Keratinocyte (primary cell): ENCODE measurements around the gene PFN1. TPM values are rescaled to one million over a fixed set of nuclear protein-coding genes. Genes with fewer than 3 reads are reported as not detected.
A peak's percentile ranks its signal among the peaks of the same experiment; 100 is the strongest.

Source experiments
- DNase-seq: peaks from one replicate; pipeline ENCODE4 v3.0.0-alpha.2; 2011; ENCODE audit warnings: low read depth, missing footprints, low spot score
- FAIRE-seq: peaks from 2 replicates; lab custom pipeline; 2011; peaks lifted over from hg19 to GRCh38; lab: Jason Lieb, UNC
- H2AFZ ChIP-seq: 2 replicates; pipeline ENCODE4 v1.6.0; 2012; ENCODE audit warnings: low read length, control low read depth, inconsistent platforms; ENCODE audit not compliant: control insufficient read depth
- H3K27ac ChIP-seq: 2 replicates; pipeline ENCODE4 v1.5.1; 2011; ENCODE audit warnings: low read length; ENCODE audit not compliant: control insufficient read depth, insufficient read depth
- H3K27me3 ChIP-seq: 3 replicates; pipeline ENCODE4 v1.6.0; 2011; ENCODE audit warnings: low read length; ENCODE audit not compliant: control insufficient read depth, insufficient read depth; ENCODE audit errors: extremely low read depth
- H3K36me3 ChIP-seq, 2 experiments: 2 replicates in 1 of 2; 3 replicates in 1 of 2; pipeline ENCODE4 v1.5.1; 2011; ENCODE audit warnings: low read length in 2 of 2, mild to moderate bottlenecking in 1 of 2; ENCODE audit not compliant: control insufficient read depth in 2 of 2, insufficient read depth in 2 of 2; ENCODE audit errors: extremely low read depth in 1 of 2
- H3K4me1 ChIP-seq: 3 replicates; pipeline ENCODE4 v1.5.1; 2011; ENCODE audit warnings: low read length; ENCODE audit not compliant: control insufficient read depth, insufficient read depth; ENCODE audit errors: extremely low read depth
- H3K4me2 ChIP-seq: 3 replicates; pipeline ENCODE4 v1.6.0; 2011; ENCODE audit warnings: low read depth, low read length; ENCODE audit not compliant: control insufficient read depth, insufficient read depth; ENCODE audit errors: extremely low read depth
- H3K4me3 ChIP-seq, 3 experiments: fragments of 200-600 bp in 1 of 3; sonication (generic) in 1 of 3; 2 replicates in 2 of 3; 3 replicates in 1 of 3; pipeline ENCODE4 v1.5.1; 2011 to 2016; ENCODE audit warnings: low read length in 3 of 3, mild to moderate bottlenecking in 3 of 3, control low read depth in 2 of 3, inconsistent platforms in 1 of 3, low read depth in 1 of 3, mixed read lengths in 1 of 3, mixed run types in 1 of 3, moderate library complexity in 1 of 3; ENCODE audit not compliant: control insufficient read depth in 2 of 3, insufficient read depth in 2 of 3; ENCODE audit errors: extremely low read depth in 1 of 3
- H3K79me2 ChIP-seq: 2 replicates; pipeline ENCODE4 v1.6.0; 2012; ENCODE audit warnings: low read length; ENCODE audit not compliant: control insufficient read depth, insufficient read depth
- H3K9ac ChIP-seq: 3 replicates; pipeline ENCODE4 v1.6.0; 2011; ENCODE audit warnings: low read length; ENCODE audit not compliant: control insufficient read depth, insufficient read depth; ENCODE audit errors: extremely low read depth
- H3K9me1 ChIP-seq: 3 replicates; pipeline ENCODE4 v1.6.0; 2011; ENCODE audit warnings: low read length; ENCODE audit not compliant: control insufficient read depth, insufficient read depth; ENCODE audit errors: extremely low read depth
- H3K9me3 ChIP-seq: 2 replicates; pipeline ENCODE4 v1.5.1; 2012; ENCODE audit warnings: low read depth, low read length; ENCODE audit not compliant: control insufficient read depth
- H4K20me1 ChIP-seq: 3 replicates; pipeline ENCODE4 v1.6.0; 2011; ENCODE audit warnings: low read length; ENCODE audit not compliant: control insufficient read depth, insufficient read depth; ENCODE audit errors: extremely low read depth
- CTCF ChIP-seq, 3 experiments: IDR thresholded peaks in 1 of 3; conservative IDR thresholded peaks in 1 of 3; optimal IDR thresholded peaks in 1 of 3; 2 replicates in 2 of 3; 3 replicates in 1 of 3; pipeline versions ENCODE3 to v1.5.1; 2011; ENCODE audit warnings: low read length in 3 of 3, mild to moderate bottlenecking in 3 of 3, moderate library complexity in 2 of 3, control low read depth in 1 of 3, inconsistent platforms in 1 of 3; ENCODE audit not compliant: insufficient read depth in 2 of 3; ENCODE audit errors: extremely low read depth in 1 of 3
- EZH2 ChIP-seq: IDR thresholded peaks from one replicate; pipeline ENCODE4 v1.6.1; 2012; ENCODE audit warnings: inconsistent platforms, mild to moderate bottlenecking, low read length, moderate library complexity
- dilution Hi-C: fragments of 300-500 bp; cut with MboI; formaldehyde crosslinking; loops from one replicate; pipeline ENCODE4 v1.7.0; 2020; ENCODE audit warnings: low sequenced_read_pairs; ENCODE audit not compliant: extremely low pct_ligation_motif_present
- polyA plus RNA-seq, 5 experiments: library from polyadenylated mRNA; depleted of rRNA in 3 of 5; stranded (reverse) in 3 of 5; stranded (forward) in 1 of 5; unstranded in 1 of 5; fragments of >200 nt; gene quantifications; 1 replicate in 1 of 5; 2 replicates in 3 of 5; 3 replicates in 1 of 5; pipeline versions ENCODE4 v1.2.1 to v1.2.3, GENCODE V29; 2011 to 2012; ENCODE audit warnings: missing spikeins in 2 of 5, low read depth in 1 of 5, low replicate concordance in 1 of 5

The PFN1 gene
- polyA plus RNA-seq, 1 donor (not counting 4 experiments of a cell fraction or from before 2014, with no cell fraction given) = 1,435 TPM

- TF ChIP-seq CTCF (optimal IDR thresholded peaks at IDR 0.05 in 1 of 3, IDR thresholded peaks at IDR 0.05 in 1 of 3, conservative IDR thresholded peaks at IDR 0.05 in 1 of 3; ENCODE audit: extremely low read depth in 1 of 3, insufficient read depth in 2 of 3, low read length in 3 of 3) (no peak), EZH2 (no peak)
- peak; percentile 90 for FAIRE-seq
- peak overlapping the region; percentile 43 to 99 (median 97) for H3K4me3 ChIP-seq
These were observed 3.0 kb downstream of the PFN1 start for GRCh38 chr17:4945176-4945943.

GRCh38 chr17:4944554-4945175 lies 3.7 kb downstream of the PFN1 start:
- Histone ChIP-seq H3K36me3 (peaks cover 27 to 34% of the 10 kb centered on the region in 2 experiments), H3K9me1 (no peaks in the 10 kb centered on the region)

More at GRCh38 chr17:4945176-4945943, 3.0 kb downstream of the PFN1 start:
- Histone ChIP-seq H3K9me1 (no peaks in the 10 kb centered on the region), H3K36me3 (peaks cover 27 to 34% of the 10 kb centered on the region in 2 experiments), H3K79me2 (peaks cover 61% of the 10 kb centered on the region), H3K9me3 (no peaks in the 10 kb centered on the region), H3K27me3 (no peaks in the 10 kb centered on the region), H2AFZ (no peak overlapping the region), H3K4me2 (peak overlapping the region; percentile 100), H3K4me1 (peaks cover 42% of the 10 kb centered on the region), H3K27ac (peak overlapping the region; percentile 91), H4K20me1 (peaks cover 15% of the 10 kb centered on the region), H3K9ac (peak overlapping the region; percentile 94)
- dilution Hi-C loops = loop anchor here (10.0 kb wide), 1 partner anchor 59 kb away; no protein-coding TSS in a partner anchor
- peak; percentile 88 for DNase-seq

More at GRCh38 chr17:4944554-4945175, 3.7 kb downstream of the PFN1 start:
- DNase-seq (no peak), FAIRE-seq (no peak)
- peak overlapping the region; percentile 91 for H3K27ac ChIP-seq
- no peak overlapping the region for H2AFZ ChIP-seq
- H3K9ac ChIP-seq = peak overlapping the region; percentile 94
- H3K4me2 ChIP-seq = peak overlapping the region; percentile 100
- H3K27me3 ChIP-seq = no peaks in the 10 kb centered on the region
- peaks cover 15% of the 10 kb centered on the region for H4K20me1 ChIP-seq
- H3K4me3 ChIP-seq = peak overlapping the region in 2 of 3 experiments; percentile 25 to 97
- H3K9me3 ChIP-seq = no peaks in the 10 kb centered on the region
- dilution Hi-C loops = loop anchor here (10.0 kb wide), 1 partner anchor 60 kb away; no protein-coding TSS in a partner anchor
- H3K79me2 ChIP-seq = peaks cover 61% of the 10 kb centered on the region
- peaks cover 39% of the 10 kb centered on the region for H3K4me1 ChIP-seq
- TF ChIP-seq CTCF (optimal IDR thresholded peaks at IDR 0.05 in 1 of 3, IDR thresholded peaks at IDR 0.05 in 1 of 3, conservative IDR thresholded peaks at IDR 0.05 in 1 of 3; ENCODE audit: extremely low read depth in 1 of 3, insufficient read depth in 2 of 3, low read length in 3 of 3) = no peak
- TF ChIP-seq EZH2 = no peak
